HG03045 (cell line): ENCODE measurements around the gene AP3B1.
A peak's percentile ranks its signal among the peaks of the same experiment; 100 is the strongest.
"Not testable (repeated sequence)": the region's sequence is repeated elsewhere in the genome, so short reads cannot be mapped to it uniquely, and the experiment has no call there.

ENCODE experiments used
- ATAC-seq: cut with Tn5 transposase; IDR thresholded peaks from one replicate; pipeline ENCODE4 v1.9.1; 2021; ENCODE audit warnings: mild to moderate bottlenecking, moderate library complexity; ENCODE audit not compliant: unreplicated experiment

AP3B1 gene

DNA sequence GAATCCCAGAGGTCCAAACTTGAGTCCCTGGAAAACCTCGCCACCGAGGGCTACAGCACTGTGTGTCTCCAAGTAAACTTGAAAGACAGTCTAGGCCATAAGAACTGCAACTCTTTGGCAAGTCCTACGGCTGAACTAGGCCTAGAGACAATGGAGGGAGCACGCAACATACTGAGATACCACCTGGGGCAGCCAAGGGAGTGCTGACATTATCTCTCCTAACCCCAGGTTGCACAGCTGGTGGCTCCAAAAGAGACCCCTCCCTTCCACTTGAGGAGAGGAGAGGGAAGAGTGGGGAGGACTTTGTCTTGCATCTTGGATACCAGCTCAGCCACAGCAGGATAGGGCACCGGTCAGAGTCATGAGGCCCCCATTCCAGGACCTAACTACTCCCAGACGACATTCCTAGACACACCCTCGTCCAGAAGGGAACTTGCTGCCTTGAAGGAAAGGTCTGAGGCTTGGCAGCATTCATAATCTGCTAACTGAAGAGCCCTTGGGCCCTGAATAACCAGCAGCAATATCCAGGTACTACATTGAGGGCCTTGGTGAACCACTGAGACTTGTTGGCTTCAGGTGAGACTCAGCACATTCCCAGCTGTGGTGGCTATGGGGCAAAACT, 42.7 kb downstream of the AP3B1 start:
- no peak for ATAC-seq

DNA sequence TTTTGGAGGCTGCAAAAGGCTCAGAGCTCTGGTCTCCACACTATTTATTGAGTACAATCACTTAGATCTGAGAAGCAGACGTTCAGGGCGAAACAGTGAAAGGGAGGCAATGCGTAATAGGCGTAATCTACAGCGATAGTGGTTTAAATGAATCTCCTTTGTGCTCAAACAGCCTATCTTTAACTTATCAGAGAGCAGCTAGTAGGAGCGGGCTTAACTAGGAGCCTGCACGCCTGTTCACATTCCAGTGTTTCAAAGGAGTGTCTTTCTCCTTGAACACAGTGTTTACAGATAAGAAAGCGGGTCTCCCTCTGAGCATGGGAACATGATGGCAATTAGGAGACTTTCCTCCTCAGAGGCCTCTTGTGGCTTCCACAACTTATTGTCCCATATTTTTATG, 49.4 kb downstream of the AP3B1 start:
- ATAC-seq = no peak

DNA sequence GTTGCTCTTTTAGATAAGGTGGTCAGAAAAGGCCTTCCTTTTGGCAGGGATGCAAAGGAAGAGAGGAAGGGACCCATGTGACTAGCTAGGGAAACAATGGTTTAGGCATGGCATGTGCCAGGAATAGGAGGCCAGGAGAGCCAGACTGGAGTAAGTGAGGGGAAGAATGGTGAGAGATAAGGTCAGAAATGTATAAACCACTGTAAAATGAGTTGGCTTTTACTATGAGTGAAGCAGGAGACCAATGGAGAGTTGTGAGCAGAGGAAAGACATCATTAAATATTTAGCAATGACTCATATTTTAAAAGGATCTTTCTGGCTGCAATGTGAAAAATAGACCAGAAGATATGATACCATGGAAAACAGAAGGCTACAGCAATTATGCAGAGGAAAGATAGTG, 50.9 kb downstream of the AP3B1 start:
- no peak for ATAC-seq

DNA sequence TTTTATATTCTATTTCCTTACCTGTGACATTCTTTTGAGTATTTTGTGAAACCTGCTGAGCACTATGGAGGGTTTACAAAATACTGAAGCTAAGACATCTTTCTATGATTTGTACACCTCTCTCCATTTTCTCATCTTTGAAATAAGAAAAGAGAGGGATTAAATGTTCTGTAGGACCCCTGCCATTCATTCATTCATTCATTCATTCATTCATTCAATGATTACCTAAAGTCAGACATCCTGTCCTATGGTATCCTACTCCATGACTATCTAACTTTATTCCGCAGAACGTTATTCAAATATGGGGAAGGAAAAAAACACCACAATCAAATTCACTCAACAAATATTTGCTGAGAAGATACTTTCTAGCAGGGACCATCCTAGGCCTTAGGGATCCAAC, 51.4 kb downstream of the AP3B1 start:
- ATAC-seq = no peak

DNA sequence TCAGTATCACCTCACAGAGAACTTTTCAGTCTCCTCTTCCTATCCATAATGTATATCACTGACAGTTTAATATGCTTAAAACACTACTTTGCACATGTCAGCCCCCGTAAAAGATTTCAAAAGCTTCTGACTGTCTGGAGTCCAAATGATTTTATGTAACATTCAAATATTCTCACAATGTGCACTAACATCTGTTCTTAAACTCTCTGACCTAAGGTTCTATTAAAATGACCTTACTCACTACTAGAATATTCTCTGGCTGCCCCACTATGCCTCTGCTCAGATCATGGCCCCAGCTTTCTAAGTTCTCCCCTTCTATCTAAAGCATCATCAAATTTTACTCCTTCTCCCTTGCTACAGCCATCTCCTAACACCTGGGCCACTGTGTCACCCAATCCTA, 52.5 kb downstream of the AP3B1 start:
- ATAC-seq = no peak

DNA sequence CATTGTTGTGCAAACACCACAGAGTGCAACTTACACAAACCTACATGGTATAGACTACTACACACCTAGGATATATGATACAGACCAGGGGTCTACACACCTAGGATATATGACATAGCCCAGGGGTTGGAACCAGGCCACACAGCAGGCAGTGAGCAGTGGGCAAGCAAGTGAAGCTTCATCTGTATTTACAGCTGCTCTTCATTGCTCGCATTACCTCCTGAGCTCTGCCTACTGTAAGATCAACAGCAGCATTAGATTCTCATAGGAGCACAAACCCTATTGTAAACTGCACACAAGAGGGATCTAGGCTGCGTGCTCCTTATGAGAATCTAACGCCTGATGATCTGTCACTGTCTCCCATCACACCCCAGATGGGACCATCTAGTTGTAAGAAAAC, 56.6 kb downstream of the AP3B1 start:
- ATAC-seq = no peak

DNA sequence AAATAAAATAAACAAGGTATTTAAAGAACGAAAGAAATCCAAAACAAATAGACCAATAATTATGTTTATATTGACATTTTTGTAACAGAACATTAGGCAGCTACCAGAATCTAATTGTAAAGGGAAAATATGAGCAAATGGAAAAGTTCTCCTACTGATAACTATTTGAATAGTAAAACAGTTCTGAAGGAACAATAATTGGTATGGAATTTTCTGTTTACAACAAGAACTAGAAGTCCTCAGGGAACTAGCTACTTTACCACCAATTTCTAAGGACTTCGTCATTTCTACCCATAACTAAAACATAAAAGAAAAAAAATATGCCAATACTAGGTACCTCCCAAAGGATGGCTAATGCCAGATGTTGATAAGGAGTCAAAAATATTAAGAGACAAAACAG, 58.5 kb downstream of the AP3B1 start:
- no peak for ATAC-seq

DNA sequence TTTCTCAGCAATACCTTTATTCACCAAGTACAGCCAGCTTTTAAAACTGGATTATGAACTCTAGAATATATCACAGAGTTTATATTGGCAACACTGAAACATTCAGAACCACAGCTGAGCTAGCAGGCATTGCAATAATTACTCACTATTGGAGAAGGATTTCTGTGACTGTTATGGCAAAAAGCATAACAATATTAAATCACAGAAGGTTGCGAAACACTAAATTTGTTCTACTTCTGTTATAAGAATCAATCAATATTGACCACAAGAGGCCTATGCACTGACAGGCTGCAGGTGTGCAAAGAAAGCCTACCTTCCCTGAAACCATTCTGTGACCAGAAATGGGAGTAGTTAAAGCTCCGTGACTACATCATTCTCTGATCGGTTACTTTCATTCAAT, 59.2 kb downstream of the AP3B1 start:
- ATAC-seq = no peak

DNA sequence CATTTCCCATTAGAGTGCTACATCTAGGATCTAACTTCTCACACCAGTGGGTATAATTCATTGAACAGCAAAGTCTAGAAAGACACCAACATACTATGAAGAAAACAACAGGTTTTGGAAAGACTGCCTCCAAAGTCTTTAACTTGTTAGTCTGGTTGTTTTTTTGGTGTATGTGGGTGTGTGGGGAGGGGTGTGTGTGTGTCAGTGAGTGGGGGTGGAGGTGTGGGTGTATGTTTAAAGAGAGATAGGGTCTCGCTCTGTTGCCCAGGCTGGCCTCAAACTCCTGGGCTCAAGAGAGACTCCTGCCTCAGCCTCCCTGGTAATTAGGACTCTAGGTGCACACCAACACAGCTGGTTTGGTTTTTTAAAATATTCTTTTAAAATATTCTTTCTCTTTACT, 59.7 kb downstream of the AP3B1 start:
- ATAC-seq = no peak

DNA sequence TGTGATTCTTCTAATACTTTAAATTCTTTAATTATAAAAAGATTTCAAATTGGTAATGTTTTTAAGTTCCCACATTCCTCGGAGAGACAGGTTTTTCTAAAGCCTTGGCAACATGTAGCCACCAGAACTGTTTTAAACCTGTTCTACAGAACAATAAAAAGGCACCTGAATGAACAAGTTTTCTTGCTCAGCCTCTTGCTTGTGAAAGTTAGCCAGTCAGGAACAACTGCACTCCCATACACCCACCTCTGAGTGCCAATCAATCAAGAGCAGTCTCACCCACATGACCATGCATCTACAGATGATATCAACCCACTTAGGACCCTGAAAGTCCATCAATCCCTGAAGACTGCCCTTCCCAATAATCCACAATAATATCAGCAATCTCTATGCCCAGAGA, 62.3 kb downstream of the AP3B1 start:
- no peak for ATAC-seq

DNA sequence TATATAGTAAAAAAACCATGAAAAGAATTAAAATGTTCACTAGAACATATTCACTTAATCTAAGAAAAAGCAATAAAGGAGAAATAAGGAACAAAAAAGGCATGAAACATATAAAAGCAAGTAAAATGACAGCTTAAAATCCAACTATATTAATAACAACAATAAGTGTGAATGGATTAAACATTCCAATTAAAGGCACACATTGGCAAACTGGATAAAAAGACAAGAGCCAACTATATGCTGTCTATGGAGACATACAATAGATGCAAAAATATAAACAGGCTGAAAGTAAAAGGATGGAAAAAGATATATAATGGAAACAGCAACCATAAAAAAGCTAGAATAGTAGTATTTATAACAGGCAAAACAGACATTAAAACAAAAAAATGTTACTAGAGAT, 70.1 kb downstream of the AP3B1 start:
- no peak for ATAC-seq

DNA sequence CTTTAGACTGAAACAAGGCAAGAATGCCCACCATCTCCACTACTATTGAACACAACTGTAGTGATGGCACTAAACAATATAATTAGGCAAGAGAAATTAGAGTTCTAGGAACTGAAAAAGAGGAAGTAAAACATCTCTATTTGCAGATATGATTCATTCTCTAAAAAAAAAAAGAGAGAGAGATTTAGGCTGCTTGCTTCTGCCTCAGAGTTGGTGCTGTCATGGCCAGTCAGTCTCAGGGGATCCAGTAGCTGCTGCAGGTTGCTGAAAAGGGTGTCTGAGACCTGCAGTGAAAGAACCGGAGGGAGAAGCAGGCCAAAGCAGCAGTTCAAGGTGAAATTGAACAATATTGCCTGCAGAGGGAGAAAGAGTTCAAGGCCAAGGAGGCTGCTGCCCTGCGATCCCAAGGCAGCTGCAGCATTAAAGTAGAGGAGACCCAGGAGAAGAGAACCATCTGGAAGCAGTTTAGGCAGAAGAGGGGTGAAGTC, 72.5 kb downstream of the AP3B1 start:
- peak; percentile 99 for ATAC-seq

DNA sequence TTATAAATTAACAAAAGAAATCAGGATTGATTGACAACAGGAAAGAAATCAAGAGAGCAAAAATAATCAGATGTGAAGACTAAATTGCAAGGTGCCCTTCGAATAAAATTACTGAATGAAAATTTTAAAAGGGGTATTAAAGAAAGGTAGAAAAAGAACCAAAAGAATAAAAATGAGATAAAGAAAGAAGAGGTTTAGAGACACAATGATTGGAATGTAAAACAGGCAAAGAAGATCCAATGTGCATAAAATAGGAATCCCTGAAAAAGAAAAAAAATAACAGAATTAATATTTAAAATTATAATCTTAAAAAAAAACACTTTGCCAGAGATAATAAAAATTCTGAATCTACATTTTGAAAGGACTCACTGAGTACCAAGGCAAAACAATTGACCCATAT, 73.0 kb downstream of the AP3B1 start:
- no peak for ATAC-seq

DNA sequence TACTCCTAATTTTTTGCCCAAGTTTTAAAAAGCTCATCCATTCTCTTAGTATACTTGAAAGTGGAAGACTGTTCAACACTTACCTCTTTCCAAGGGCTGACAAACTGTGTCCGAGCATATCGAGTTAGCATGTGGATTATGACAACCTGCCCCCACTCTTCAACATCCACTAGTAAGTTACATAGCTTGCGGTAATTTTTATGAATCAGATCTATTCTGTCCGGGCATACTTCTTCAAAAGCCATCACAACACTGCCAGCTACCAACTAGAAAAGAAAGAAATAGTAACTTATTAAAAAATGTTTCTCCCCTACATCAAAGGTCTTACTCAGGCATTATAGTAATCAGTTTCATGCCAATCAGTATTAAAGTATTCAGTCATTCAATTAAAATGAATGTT, 78.5 kb downstream of the AP3B1 start:
- ATAC-seq = no peak

DNA sequence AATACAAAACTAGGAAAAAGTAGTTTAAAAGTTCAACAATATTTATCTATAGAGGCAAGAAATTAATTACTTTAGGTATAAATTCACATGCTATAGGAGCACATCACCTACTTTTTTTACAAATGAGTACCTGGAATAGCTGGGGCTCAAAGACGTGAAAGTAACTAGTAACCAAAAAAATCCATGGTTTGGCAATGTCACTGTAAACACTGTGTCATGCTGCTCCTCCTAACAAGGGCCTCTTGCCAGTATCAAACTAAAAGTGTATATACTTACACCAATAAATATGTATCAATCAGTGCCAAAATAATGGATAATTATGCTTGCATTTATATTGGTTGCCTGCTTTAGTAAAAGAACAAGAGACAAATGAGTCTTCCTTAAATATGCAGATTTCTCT, 78.9 kb downstream of the AP3B1 start:
- no peak for ATAC-seq

DNA sequence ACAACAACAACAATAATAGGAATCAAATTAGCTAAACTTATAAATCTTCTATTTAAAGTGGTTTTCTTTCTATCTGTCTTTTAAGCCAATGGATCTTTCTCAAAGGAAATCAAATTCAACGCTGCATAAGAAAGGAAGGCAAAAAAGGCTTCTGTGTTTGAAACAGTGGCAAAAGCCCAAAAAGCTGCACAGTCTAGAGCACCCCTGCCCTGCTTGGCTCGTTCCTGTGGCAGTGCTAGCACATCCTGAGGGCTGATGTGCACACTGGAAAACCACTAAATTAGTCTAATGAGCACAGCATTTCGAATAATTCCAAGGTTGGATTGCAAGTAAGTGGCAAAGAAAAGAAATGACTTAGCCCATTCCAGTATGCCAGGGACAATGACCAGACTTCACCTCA, 80.7 kb downstream of the AP3B1 start:
- no peak for ATAC-seq

DNA sequence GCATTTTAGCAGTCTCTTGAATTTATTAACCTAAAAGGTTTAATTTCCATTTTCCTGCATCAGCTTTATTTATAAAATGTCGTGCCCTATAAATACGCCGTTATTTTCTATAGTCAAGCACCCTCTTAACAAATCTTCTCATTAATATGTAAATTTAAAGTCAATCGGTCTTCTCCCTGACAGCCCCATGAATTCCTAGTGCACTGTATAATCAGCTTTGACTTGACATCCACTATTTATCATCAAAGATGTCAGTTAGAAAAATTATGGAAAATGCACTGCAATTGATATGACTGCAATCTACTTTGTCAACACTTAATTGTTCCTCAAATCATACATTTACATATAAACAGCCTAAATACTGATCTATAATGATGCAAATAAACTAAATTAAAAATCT, 83.4 kb downstream of the AP3B1 start:
- no peak for ATAC-seq

DNA sequence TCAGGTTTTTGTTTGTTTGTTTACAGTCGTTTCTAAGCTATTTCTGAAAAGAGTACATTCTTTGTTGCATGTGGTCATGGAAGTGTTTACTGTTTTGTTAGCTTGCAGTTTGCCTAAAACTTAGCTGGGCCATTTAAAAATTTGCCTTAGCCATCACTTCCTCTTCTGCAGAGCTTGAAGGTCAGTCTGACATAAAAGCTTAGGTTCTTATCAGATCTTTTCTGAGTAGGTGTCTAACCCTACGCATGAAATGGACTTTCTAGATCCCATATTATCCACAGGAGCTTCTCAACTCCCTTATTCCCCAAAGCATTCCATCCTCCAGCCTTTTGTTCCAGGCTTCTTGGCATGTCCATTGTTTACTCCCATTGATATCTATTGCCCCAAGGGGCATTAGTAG, 90.3 kb downstream of the AP3B1 start:
- no peak for ATAC-seq

DNA sequence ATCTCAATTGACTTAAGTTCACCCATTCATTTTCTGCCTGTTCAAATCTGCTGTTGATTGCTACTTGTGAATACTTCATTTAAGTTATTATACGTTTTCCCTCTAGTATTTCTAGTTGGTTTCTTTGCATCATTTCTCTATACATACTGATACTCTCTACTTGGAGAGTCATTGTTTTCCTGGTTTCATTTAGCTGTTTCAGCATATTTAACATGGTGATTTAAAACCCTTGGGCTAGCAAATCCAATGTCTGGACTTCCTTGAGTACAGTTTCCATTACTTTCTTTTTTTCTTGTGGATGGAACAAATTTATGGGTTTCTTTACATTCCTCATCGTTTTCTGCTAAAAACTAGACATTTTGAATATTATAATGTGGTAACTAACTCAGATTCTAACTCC, 90.7 kb downstream of the AP3B1 start:
- no peak for ATAC-seq

DNA sequence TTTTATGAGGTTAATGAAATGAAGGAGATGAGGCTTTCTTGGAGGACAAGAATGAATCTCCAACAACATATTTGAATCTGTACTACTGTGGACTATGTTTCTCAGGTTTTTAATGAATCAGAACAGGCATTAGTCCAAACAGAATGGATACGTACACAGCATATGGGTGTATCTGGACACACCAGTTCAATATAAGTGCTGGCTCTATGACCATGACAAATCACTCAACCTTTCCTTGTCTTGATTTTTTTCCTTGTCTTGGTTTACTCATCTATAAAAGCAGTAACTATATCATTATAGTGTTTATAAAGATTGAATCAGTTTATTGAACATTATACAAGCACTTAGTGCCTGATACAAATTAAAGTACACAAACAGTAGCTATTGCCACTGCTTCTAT, 104.1 kb downstream of the AP3B1 start:
- no peak for ATAC-seq

DNA sequence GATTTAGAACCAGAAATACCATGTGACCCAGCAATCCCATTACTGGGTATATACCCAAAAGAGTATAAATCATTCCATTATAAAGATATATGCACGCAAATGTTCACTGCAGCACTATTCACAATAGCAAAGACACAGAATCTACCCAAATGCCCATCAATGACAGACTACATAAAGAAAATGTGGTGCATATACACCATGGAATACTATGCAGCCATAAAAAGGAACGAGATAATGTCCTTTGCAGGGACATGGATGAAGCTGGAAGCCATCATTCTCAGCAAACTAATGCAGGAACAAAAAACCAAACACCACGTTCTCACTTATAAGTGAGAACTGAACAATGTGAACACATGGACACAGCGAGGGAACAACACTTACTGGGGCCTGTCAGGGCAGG, 105.8 kb downstream of the AP3B1 start:
- ATAC-seq = not testable (repeated sequence)

DNA sequence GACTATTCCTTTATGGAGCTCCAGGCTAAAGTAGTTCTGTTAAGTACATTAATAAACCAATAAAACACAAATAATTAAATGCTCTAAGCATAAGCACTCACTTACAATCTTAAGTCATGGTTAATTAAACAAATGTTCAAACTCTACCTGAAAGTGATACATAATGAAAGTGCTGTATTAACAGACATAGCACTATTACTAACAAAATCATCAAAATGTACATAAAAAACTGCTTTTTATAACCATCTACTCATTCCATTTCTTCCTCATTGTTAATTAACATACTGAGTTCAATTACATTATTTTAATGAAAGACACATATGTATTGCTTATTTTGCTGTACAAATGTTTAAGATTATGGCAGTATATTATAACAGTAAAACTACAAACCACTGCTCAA, 107.3 kb downstream of the AP3B1 start:
- no peak for ATAC-seq

DNA sequence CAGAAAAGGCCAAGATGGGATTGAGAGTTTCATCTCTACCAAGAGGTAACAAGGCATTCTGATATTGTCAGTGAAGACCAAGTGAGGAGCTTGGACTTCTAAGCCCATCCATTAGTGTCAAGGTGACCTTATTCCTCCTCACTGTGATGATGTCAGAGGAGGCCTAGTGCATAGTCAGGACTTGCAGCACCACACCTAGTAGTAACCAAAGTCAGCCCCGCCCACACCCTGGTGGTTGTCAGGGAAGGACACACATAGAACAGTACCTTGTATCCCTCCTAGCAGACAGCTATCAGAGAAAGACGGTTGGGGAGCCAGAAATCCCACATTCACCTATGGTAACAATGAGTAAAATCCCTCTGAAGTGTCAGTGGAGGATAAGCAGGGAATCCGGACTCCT, 111.7 kb downstream of the AP3B1 start:
- ATAC-seq = no peak

DNA sequence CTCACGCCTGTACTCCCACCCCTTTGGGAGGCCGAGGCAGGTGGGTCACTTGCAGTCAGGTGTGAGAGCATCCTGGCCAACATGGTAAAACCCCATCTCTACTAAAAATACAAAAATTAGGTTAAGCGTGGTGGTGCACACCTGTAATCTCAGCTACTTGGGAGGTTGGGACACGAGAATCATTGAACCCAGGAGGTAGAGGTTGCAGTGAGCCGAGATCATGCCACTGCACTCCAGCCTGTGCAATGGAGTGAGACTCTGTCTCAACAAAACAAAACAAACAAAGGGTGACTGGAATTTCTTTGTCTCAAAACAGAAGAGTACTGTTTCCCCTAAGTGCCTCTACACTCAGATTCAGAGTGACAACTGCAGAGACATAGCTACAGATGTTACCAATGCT, 116.1 kb downstream of the AP3B1 start:
- ATAC-seq = no peak
